GM19452 (cell line): ENCODE results near the gene SEZ6L.

Experiments used
- ATAC-seq: cut with Tn5 transposase; IDR thresholded peaks from one replicate; pipeline ENCODE4 v1.9.1; 2021; ENCODE audit not compliant: unreplicated experiment

SEZ6L gene

DNA sequence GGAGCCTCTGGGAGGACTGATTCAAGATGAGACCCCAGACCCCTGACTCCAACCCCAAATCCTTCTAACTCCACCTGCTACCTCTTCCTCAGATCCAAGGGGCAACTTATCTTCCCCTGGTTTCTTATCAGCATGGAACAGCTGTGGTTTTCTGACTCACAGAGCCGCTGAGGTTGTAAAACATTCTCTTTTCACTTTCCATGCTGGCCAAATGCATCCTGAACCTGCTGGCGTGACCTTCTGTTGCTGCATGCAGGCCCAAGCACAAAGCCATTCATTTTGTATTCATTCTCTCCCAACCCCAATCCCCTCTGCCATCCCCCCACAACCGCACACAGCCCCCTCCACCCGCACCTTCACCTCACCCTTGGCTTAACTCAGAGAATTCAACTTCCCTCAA lies 70.3 kb downstream of the SEZ6L start:
- ATAC-seq: no peak

DNA sequence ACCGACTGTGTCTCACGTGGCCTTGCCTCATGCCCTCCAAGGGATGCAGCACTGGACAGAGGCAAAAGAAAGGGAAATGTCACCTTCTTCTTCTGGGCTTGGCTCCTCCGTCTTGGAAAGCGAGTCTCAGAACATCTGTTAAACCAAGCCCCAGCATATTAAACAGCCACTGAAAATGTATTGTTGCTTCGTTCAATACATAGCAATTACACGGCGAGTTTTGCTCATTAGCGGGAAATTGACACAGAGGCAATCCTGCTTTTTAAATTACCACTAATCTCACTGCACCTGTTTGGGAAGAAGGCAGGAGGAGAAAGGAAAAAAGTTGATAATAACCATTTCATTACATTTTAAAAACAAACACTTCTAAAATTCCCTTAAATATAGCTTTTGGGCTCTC lies 72.1 kb downstream of the SEZ6L start:
- no peak for ATAC-seq

DNA sequence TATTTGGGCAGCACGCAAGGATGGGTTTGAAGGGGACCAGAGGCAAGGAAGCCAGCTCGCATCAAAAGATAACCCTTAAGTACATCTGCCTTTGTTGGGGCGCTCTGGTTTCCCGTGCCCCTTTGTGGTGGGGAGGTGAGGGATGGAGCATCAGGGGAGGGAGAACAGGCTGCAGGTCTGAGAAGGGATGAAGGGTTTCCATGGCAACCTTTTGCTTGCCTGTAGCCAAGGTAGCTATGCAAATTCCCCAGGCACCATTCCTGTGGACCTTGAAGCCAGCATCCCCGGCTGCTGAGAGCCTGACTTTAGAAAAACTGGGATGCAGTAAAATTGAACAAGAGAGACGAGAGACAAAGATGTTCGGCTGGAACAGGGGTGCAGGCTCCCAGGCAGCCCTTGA lies 75.7 kb downstream of the SEZ6L start:
- no peak for ATAC-seq

DNA sequence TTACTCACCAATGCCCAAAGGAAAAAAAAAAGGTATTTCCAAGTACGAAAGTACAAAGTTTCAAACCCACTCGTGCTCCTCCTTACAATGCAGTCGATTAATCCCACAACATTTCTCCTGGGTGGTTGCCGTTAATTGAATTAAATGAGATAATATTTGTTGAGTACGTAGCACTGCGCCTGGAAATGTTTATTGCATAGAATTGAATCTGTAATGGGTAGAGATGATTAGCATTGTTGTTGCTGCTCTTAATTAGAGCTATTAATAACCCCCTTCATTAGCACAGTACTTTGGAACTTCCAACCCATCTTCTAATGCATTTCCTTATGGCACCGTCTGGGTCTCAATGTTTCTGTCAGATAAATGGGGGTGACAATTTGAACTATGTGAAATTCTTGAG lies 77.3 kb downstream of the SEZ6L start:
- ATAC-seq: no peak

DNA sequence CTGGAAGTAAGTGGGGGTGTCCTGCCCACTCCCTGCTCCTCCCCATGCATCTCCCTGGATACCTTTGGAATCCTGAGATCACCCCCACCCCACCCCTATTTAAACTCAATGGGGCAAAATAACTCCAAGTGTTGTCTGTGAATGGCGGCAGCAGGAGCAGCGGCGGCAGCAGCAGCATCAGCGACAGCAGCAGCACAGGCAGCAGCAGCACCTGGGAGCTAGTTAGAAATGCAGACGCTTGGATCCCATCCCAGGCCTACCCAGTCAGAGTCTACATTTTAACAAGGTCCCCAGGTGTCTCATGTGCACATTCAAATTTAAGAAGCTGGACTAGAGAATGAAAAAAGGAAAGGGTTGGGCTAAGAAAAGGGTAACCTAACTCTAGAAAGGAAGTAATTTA lies 82.6 kb downstream of the SEZ6L start:
- ATAC-seq: no peak

DNA sequence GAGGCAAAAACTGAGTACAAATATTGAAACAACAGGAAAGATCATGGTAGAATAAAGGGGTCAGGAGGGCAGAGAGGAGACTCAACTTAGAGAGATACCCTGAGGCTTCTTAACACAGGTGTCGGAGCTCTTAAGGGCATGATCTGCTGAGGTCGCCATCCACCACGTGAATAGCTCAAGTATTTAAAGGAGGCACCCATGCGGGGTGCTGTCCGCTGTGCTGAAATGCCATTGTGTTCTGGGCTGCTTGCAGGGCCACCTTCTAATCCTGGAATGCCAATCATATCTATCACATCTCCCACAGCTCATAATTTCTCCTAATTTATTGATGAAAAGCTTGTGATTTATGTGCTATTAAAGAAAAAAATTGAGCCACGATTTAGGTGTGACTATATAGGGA lies 90.2 kb downstream of the SEZ6L start:
- no peak for ATAC-seq

DNA sequence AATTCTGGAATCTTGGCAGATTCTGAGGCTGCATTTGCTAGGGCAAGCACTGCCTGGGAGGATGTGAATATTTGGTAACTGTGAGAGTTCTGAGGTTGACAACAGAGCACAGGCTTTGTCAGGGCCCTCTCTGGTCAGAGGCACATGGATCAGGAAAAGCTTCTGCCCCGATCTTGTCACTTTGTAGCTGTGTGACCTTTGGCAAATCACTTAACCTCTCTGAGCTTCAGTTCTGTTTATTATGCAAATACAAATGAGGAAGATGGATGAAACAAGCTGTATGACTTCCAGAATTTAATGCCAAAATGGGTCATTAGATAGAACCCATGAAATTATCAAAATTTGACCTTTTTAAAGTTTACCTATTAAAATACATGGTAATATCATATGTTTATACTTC lies 94.9 kb downstream of the SEZ6L start:
- ATAC-seq: no peak

DNA sequence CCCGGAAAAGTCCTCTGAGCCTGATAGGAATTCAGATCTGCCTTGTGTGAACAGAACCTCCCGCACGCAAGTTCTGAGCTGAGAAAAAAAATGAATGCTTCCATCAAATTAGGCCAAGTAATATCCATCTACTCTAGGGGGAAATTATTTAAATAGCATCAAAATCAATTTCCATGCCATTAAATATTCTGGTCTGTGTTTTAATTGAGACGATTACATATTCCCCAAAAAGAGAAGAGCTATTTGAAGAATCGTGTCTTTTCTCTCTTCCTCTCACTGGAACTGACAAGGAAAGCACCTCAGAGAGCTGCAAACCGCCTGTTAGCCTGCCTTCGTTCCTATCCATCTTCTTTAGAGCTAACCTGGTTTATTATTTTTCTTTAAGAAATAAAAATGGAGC lies 96.0 kb downstream of the SEZ6L start:
- no peak for ATAC-seq

DNA sequence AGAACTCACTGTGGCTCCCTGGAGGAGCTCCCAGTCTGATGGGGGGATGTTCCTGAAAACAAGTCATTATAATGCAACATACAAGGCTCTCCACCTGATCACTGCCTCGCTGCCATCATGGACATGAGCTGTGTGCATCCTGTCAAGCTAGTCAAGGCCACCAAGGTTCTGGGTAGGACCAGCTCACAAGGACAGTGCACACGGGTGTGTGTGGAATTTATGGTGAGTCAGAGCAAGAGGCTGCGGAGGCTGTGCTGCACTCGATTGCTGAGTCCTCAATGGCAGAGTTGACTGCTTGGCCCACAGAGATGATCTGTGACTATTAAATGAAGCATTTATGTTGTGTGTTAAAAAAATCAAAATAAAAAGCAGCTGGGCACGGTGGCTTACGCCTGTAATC lies 96.6 kb downstream of the SEZ6L start:
- ATAC-seq: no peak

DNA sequence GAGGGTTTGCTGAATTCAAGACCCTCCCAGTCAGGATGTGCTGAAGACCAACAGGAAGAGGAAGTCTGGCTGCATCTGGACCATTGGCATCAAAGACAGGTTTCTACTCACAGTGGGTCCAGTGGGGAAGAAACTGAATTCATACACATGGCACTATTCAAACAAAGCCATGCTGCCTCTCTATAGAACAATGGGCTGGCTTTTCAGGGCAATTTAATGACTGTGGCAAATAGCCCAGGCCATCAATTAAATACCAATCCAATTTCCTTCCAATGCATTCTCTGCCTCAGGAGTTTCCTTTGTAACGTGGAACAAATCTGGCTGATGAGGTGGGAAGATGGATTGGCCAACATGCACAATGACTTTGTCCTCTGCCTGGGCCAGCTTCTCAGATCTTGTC lies 98.6 kb downstream of the SEZ6L start:
- ATAC-seq: no peak

DNA sequence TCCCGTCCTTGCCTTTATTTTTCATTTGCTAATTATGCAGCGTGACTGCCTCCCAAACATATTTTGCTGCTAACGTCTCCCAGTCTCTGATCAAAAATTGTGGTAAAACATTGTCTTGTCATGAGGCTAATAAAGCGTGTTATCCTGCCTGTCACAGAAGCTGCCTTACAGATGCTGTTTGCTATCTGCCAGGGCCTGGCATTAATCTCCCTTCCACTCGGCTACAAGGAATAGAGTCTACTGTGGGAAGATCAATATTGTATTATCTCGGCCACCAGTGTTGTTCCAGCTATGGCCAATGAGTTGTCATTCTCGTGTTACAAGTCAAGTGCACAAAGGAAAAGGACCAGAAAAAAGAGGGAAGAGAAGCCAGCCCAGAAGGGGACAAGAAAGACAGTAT lies 100.3 kb downstream of the SEZ6L start:
- ATAC-seq: no peak

DNA sequence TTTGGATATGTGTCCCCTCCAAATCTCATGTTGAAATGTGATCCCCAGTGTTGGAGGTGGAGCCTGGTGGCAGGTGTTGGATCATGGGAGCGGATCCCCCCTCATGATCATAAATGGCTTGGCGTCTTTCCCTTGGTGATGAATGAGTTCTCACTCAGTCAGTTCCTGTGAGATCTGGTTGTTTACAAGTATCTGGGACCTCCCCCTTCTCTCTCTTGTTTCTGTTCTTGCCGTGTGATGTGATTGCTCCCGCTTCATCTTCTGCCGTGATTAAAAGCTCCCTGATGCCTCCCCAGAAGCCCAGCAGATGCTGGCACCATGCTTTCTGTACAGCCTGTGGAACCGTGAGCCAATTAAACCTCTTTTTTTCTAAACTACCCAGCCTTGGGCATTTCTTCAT lies 102.2 kb downstream of the SEZ6L start:
- no peak for ATAC-seq

DNA sequence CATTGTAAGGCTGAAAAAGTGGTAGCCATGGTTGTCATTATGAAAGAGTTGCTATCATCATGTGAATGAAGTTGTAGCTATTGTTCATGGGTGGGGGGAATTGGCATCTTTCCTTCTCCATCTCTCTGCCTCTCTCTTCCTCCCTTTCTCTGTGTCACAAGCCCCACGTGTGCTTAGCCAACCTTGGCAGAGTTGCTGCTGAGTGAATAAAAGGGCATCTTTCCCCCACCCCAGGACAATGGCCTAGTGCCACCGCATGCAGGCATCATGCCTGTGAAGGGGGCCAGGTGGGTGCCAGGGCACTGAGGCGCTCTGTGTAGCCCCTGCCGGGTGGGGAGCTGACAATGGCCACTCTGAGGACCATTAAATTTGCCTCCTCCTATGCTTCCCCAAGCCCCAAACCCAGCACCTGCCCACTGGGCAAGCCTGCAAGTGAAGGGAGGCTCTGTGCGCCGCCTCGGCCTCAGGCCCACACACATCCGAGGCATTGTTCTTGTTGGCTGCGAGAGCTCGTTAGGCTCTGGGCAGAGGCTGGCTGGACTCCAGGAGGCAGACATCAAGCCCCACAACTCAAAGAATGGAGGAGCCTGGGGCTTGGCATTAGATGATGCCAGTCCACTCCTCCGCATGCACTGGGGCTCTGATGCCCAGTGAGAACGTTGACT lies 103.9 kb downstream of the SEZ6L start:
- ATAC-seq: no peak

DNA sequence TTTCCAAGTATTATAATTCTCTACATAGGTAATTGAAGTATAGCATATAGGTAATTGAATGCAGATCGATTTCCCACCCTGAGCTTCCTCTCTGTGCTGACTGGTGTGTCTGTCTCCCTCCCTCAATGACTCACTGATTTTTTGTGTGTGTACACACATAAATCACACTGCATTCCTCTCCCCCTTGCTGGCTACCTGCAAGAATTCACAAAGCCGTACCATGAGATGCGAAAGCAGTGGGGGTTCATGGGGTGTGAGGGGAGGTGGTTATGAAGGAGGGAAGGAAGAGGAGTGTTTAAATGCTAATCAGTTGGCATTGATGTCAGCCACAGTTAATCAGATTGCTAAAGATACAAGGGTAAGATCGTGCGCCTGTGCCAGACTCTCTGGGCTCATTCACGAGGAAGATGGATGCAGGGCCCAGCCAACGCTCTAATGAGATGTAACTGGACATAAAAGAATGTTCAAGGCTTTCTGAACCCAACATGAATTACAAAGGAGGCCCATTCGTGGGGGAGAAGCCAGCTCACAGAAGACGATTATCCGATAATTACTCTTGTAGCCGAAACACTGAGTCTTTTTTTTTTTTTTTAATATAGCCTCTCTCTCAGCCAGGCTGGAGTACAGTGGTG lies 107.4 kb downstream of the SEZ6L start:
- no peak for ATAC-seq

DNA sequence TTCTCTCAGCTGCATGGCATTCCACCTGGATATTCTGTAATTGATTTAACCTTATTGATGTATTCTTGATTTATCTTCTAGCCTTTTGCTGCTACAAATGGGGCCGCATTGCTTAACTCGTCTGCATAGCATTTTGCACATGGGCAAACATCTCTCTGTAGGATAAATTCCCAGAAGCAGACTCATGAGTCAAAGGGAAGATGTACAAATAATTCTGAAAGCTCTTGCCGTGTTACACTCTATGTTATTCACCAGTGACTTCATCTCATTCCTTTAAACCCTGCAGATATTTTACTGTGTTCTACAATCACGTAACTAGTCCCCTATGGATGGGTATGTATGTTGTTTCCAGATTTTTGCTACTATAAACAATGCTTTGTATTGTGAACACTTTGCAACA lies 112.7 kb downstream of the SEZ6L start:
- no peak for ATAC-seq

DNA sequence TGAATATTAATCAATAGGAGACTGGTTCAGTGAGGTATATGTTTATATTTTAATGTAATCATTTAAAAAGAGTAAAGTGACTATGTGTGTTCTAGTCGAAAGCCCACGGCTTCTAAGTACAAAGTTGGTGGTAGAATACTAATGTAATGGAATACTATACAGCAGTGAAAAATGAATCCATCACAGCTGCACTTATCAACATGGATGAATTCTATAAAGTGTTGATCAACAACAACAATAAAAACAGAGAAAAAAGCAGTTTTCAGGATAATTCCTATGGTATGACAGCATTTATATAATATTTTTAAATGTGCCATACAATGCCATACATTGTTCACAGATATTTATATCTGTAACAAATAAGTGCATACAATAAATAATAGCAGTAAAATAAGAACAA lies 114.1 kb downstream of the SEZ6L start:
- ATAC-seq: no peak

DNA sequence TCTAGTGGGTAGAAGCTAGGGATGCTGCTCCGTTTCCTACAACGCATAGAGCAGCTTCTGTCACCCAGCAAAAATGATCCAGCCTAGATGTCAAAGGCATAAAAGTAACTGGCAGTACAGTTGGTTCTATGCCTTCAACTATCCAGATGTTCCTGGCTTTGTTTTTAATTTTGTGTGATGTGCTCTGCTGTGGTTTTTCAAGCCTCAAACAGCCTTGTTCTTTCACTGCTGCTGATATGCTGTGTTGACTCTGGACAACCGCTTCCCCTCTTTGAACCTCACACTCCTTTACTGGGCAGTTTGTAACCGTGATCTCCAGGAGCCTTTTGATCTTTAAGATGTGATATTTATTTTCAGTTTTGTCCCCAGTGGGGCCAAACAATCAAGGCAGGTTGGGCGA lies 116.4 kb downstream of the SEZ6L start:
- no peak for ATAC-seq

DNA sequence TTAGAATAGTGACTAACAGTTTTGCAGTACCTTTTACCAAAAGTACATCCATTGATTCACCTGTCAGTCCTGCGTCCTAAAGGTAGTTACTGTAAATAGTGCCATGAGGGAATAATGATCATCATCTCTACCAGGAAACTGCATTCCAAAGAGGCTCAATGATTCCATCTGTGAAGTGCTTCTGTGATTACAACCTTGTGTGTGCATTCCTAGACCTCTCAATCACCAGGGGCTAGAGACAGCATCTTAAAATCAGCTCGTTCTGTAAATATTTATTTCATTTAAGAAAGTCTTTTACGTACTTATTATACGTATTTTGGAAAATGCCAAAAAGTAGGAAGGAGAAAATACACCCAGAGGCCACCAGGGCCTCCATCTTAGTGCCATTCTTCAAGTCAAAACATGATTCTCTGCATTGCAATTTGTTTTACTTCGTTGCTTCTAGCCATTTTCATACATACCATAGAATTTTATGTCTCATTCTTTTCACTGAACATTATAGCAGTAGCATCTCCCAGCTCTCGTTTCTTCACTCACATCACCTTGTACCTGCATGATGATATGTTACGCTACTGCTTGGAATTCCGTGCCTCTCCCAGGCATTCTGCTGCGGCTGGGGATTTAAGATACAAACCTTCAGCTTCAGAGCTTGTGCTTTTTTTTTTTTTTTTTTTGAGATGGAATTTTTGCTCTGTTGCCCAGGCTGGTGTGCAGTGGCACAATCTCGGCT lies 117.0 kb downstream of the SEZ6L start:
- ATAC-seq: no peak

DNA sequence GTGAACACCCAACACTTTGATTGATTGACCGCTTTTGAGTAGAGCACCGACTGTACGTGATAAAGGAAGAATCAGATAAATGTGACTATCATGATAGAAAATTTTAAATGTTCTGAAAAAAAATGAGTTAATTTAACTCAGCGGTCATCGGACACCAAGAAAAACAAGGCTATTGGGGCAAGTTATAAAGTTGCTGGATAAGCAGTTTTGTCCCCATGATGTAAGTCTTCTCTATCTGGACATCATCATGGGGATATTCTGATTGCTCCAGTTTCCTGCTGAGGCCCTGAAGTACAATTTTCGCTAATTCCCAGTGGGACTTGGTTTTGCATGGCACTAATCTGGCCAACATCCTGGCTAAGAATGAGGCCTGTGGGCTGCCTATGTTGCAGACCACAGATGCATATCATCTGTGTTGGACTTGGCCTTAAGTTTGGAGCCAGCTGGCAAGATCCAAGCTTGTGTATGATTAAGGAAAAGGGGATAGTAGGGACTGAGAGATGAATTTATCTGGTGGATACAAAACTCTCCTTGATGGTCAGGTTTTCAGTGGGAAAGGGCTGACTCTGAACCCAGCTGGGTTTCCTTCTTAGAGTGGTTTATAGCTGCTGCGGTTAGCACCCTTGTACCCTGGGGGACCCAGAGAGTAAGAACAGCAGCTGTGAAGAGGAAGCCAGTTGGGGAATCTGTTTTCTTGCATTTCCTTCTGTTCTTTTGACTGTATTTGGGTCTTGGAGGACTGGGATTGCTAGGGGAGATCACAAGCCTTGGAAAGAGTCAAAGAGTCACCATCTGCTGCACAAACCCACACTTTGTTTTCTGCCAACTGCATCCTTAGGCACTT lies 118.3 kb downstream of the SEZ6L start:
- no peak for ATAC-seq

DNA sequence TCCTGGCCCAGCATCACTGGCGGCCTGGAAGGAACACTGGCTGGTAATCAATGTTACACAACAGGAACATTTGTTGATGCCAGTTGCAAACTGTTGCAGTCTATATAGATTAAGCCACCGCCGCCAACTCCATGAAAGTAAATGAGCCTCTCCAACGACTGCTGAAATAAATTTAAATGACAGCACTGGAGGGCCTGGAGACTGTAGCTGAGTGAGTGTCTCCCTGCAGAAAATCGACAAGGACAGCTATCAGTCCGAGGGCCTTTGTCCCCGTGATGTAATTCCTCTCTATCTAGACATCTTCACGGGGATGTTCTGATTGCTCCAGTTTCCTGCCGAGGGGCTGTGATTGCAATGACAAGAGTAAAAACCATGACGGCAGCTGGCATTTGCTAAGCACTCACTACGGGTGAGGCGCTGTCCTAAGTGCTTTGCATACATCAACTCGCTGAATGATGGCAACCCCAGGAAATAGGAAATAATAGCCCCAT lies 120.4 kb downstream of the SEZ6L start:
- ATAC-seq: no peak

DNA sequence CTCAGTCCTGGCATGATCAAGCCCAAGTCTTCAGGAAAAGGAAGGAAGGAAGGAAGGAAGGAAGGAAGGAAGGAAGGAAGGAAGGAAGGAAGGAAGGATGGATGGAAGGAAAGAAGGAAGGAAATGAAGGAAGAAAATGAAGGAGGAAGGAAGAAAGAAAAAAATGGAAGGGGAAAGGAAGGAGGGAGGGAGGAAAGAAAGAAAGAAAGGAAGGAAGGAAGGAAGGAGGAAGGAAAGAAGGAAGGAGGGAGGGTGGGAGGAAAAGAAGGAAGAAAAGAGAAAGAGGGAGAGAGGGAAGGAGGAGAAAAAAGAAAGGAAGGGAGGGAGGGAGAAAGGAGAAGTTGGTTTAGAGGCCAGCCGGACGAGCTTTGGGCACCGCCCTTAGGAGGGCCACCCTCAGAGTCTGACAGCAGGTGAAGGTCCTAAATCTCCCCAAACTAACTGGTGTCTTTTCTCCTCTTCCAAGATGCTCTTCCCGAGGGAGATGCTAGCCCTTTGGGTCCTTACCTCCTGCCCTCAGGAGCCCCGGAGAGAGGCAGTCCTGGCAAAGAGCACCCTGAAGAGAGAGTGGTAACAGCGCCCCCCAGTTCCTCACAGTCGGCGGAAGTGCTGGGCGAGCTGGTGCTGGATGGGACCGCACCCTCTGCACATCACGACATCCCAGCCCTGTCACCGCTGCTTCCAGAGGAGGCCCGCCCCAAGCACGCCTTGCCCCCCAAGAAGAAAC lies 122.8 kb downstream of the SEZ6L start:
- no peak for ATAC-seq
